Esophagus muscularis mucosa (tissue), 4 donors: Measurements from ENCODE around the gene PDIA5. TPM values are rescaled to one million over a fixed set of nuclear protein-coding genes. Genes with fewer than 3 reads are reported as not detected.

Experiments
- DNase-seq: peaks from one replicate; pipeline ENCODE4 v3.0.0-alpha.2; 2017; ENCODE audit errors: extremely low spot score
- H3K27ac ChIP-seq, 4 donors: fragments of 200-600 bp; sonication (generic); replicated peaks in 1 of 4; 1 replicate in 3 of 4; 2 replicates in 1 of 4; pipeline ENCODE4 v1.5.1; 2016 to 2019; ENCODE audit warnings: mild to moderate bottlenecking in 1 of 4
- H3K27me3 ChIP-seq, 4 donors: fragments of 200-600 bp; sonication (generic); one replicate each; pipeline versions ENCODE4 v1.5.1 to v1.6.0; 2016 to 2019
- H3K36me3 ChIP-seq, 4 donors: fragments of 200-600 bp; sonication (generic); one replicate each; pipeline ENCODE4 v1.5.1; 2016 to 2019
- H3K4me1 ChIP-seq, 4 donors: fragments of 200-600 bp; sonication (generic); one replicate each; pipeline ENCODE4 v1.5.1; 2016 to 2019
- H3K4me3 ChIP-seq, 4 donors: fragments of 200-600 bp; sonication (generic); 1 replicate in 2 of 4; 2 replicates in 2 of 4; pipeline ENCODE4 v1.5.1; 2016 to 2019; ENCODE audit warnings: mild to moderate bottlenecking in 4 of 4, moderate library complexity in 1 of 4
- H3K9me3 ChIP-seq, 4 donors: fragments of 200-600 bp; sonication (generic); 1 replicate in 3 of 4; 2 replicates in 1 of 4; pipeline ENCODE4 v1.5.1; 2016 to 2019
- CTCF ChIP-seq, 3 experiments: fragments of 200-600 bp in 2 of 3; fragments of 450-650 bp in 1 of 3; sonication (generic) in 2 of 3; IDR thresholded peaks; one replicate each; pipeline ENCODE4 v1.5.1; 2017 to 2019; ENCODE audit warnings: antibody characterized with exemption in 3 of 3, mild to moderate bottlenecking in 2 of 3, moderate library complexity in 1 of 3
- EP300 ChIP-seq: sonication (generic); formaldehyde crosslinking; IDR thresholded peaks from one replicate; pipeline ENCODE4 v1.6.1; 2017; ENCODE audit warnings: antibody characterized with exemption
- POLR2A ChIP-seq: fragments of 450-650 bp; IDR thresholded peaks from one replicate; pipeline ENCODE4 v1.6.1; 2017; ENCODE audit warnings: antibody characterized with exemption, moderate library complexity, mild to moderate bottlenecking, low read depth
- POLR2AphosphoS5 ChIP-seq, 2 donors: sonication (generic); formaldehyde crosslinking; IDR thresholded peaks; one replicate each; pipeline ENCODE4 v1.6.1; 2017; ENCODE audit warnings: antibody characterized with exemption in 2 of 2
- WGBS: methylation state at CpG from one replicate; pipeline ENCODE4 v1.1.5; 2018; 5-methylcytosine and 5-hydroxymethylcytosine counted together
- intact Hi-C: fragments of 100-400 bp; cut with DNase I; formaldehyde crosslinking; loops from one replicate; pipeline ENCODE4 v1.15.1; 2023
- total RNA-seq, 4 donors: library from RNA; depleted of rRNA; stranded (reverse); fragments of >200 nt; gene quantifications; one replicate each; pipeline versions ENCODE4 v1.1.0 to v1.2.1, GENCODE V29; 2016

PDIA5 gene
- total RNA-seq, 4 donors from 2014 or later = 12.5 to 16.4 (median 15.1) TPM

GRCh38 chr3:123084738-123085237, 18.0 kb downstream of the PDIA5 start:
- WGBS = 44% methylated on average over 6 of the region's 6 CpGs
- no peaks in the 10 kb centered on the region for H3K27me3 ChIP-seq
- intact Hi-C loops = no loop called here
- no peaks in the 10 kb centered on the region for H3K36me3 ChIP-seq
- H3K4me3 ChIP-seq = no peak overlapping the region
- TF ChIP-seq CTCF (IDR thresholded peaks at IDR 0.05) (no peak), POLR2AphosphoS5 (IDR thresholded peaks at IDR 0.05) (no peak), EP300 (no peak), POLR2A (no peak)
- DNase-seq = no peak
- H3K4me1 ChIP-seq = peaks cover 64 to 92% (median 84%) of the 10 kb centered on the region in 4 donors
- peak overlapping the region; percentile 46 to 71 (median 65) for H3K27ac ChIP-seq
- H3K9me3 ChIP-seq = no peaks in the 10 kb centered on the region

- no peaks in the 10 kb centered on the region for H3K9me3 ChIP-seq
- DNase-seq = no peak
- no peaks in the 10 kb centered on the region for H3K27me3 ChIP-seq
- WGBS = 42% methylated on average over 6 of the region's 10 CpGs
- no peak for TF ChIP-seq CTCF (IDR thresholded peaks at IDR 0.05)
- no peak for TF ChIP-seq POLR2A
- no peak for TF ChIP-seq EP300
- no peak for TF ChIP-seq POLR2AphosphoS5 (IDR thresholded peaks at IDR 0.05)
- H3K27ac ChIP-seq = peak overlapping the region; percentile 46 to 71 (median 65)
- intact Hi-C loops = no loop called here
- H3K36me3 ChIP-seq = no peaks in the 10 kb centered on the region
- no peak overlapping the region for H3K4me3 ChIP-seq
- peaks cover 69 to 92% (median 84%) of the 10 kb centered on the region in 4 donors for H3K4me1 ChIP-seq
Observed at GRCh38 chr3:123085293-123085931, 18.6 kb downstream of the PDIA5 start.

GRCh38 chr3:123085932-123086627, 19.3 kb downstream of the PDIA5 start:
- WGBS = 69% methylated on average over 5 of the region's 5 CpGs
- H3K27ac ChIP-seq = peak overlapping the region; percentile 46 to 71 (median 65)
- intact Hi-C loops = no loop called here

GRCh38 chr3:123088387-123088786, 21.6 kb downstream of the PDIA5 start:
- H3K36me3 ChIP-seq = peaks cover 0 to 23% (median 7%) of the 10 kb centered on the region in 4 donors
- peaks cover 49 to 74% (median 63%) of the 10 kb centered on the region in 4 donors for H3K4me1 ChIP-seq
- no peak for DNase-seq
- no peaks in the 10 kb centered on the region for H3K9me3 ChIP-seq
- TF ChIP-seq EP300 (no peak), POLR2A (no peak), POLR2AphosphoS5 (IDR thresholded peaks at IDR 0.05) (no peak), CTCF (IDR thresholded peaks at IDR 0.05) (no peak)
- intact Hi-C loops = no loop called here
- no peak overlapping the region for H3K4me3 ChIP-seq
- H3K27ac ChIP-seq = no peak overlapping the region
- WGBS = 82% methylated on average over 2 of the region's 2 CpGs
- H3K27me3 ChIP-seq = no peaks in the 10 kb centered on the region

More at GRCh38 chr3:123085932-123086627, 19.3 kb downstream of the PDIA5 start:
- Histone ChIP-seq H3K4me3 (no peak overlapping the region), H3K27me3 (no peaks in the 10 kb centered on the region), H3K4me1 (peaks cover 72 to 92% (median 83%) of the 10 kb centered on the region in 4 donors), H3K36me3 (peaks cover 0 to 5% (median 0%) of the 10 kb centered on the region in 4 donors), H3K9me3 (no peaks in the 10 kb centered on the region)
- TF ChIP-seq POLR2AphosphoS5 (IDR thresholded peaks at IDR 0.05) = no peak
- TF ChIP-seq CTCF (IDR thresholded peaks at IDR 0.05) = no peak
- DNase-seq = no peak
